Daoy (cell line): ENCODE measurements around the gene EBF3. TPM values are rescaled to one million over a fixed set of nuclear protein-coding genes. Genes with fewer than 3 reads are reported as not detected.
"Not testable (repeated sequence)": the region's sequence is repeated elsewhere in the genome, so short reads cannot be mapped to it uniquely, and the experiment has no call there.

Experiments used
- DNase-seq: peaks from one replicate; pipeline ENCODE4 v3.0.0-alpha.2; 2015; ENCODE audit warnings: low read depth
- total RNA-seq: library from RNA; depleted of rRNA; stranded (reverse); fragments of >200 nt; shearing (Covaris generic); gene quantifications from 2 replicates; pipeline ENCODE4 v1.2.3, GENCODE V29; 2014

The EBF3 gene
- total RNA-seq, 1 experiment from 2014 or later: 3.4 TPM

GRCh38 chr10:129929343-129930292 lies 34.5 kb downstream of the EBF3 start:
- DNase-seq: no peak

- DNase-seq: no peak
These were observed 36.5 kb downstream of the EBF3 start for GRCh38 chr10:129927351-129928120.

DNA sequence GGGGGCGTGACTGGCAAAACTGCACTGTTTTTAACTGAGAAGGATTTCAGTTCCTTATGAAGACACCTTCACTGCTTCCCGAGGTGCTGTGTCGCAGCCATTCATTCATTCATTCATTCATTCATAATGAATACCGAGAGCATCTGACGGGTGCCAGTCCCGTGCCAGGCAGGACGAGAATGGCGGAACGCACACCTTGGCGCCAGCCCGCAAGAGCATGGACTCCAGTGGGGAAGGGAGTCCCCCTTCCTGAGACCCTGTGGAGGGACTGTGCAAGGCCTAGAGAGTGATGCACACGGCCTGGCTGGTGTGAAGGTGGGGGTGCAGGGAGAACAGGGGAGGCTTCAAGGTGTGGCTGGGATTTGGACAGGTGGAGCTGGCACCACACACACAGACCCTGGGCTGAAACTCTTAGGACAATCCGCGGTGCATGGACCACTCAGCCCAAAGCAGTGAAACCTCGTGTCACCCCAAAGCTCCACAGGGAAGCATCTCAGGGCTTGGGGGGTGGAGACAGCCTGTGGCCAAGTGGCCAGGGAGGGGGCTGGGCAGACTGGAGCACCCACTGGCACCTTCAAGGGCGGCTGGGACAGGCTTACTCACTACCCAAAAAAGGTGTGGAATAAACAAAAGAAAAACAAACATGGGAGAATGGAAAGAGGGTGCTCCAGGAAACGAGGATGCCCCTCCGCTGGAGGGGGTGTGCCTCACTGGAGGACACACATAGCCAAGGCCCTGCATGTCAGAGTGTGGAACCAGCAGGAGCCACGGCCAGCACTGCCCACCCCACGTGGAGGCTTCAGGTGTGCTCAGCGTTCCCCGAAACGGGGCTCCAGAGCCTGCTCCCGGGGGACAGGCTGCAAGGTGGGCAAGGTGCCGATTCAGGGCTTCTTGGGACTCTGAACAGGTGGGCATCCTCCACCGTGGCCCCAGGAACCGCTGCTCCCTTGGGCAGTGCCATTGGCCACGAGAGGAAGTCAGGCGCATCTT lies 37.7 kb downstream of the EBF3 start:
- no peak for DNase-seq

- DNase-seq: no peak
These were observed 39.5 kb downstream of the EBF3 start for GRCh38 chr10:129924375-129925085.

DNA sequence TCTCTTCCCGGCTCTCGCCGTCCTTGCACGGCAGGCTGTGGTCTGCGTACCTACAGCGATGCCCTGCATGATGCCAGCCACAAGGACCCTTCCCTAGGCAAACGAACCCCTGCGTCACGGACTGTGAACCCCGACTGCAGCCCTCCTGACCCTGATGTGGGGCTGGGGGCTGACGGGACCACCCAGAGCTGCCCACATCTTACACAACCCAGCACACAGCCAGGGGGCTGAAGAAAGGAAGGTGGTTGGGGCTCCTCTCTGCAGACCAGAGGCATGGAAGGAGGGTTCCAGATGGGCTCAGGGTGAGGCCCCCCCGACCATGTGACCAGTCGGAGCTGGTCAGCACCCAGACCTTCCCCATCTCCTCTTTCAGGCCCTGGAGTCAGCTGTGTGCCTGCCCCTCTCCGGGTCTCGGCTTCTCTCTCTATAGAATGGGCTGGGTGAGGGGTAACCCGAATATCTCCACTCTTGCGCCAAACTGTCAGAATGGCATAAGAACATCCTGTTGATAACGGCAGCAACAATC lies 41.4 kb downstream of the EBF3 start:
- no peak for DNase-seq

DNA sequence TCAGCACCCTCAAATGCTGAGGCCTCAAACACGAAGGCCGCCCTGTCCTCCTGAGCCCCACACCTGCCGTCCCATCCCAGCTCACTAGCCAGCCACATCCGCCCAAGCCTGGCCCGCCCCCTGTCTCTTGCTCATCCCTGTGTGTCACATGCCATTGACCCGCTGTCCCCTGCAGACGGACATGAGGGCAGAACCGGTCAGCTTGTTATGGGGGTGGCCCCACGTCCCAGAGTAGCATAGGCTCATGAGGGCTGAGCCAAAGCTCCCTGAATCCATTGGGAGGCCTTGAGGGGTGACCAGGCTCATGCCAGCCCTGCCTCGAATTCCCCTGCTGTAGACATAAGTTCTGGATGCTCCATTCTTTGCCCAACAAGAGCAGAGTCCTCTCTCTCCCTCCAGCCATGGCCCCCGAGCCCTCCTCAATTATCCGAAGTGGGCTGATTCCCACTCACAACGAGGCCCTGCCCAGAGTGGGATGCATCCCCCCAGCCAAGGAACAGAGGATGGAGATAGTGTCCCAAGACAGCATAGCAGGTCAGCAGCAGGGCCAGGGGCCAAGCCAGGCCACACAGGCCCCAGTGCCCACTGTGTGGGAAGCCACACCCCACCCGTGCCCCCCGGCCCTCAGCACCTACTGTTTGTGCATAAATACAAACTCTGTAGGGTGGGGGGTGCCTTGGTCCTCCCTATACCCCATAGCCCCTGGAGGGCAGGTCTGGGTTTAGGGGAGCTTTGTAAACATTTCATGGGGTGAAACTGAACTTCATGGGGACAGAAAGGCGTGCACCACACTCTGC lies 42.1 kb downstream of the EBF3 start:
- DNase-seq: no peak

- DNase-seq: no peak
These were observed 42.9 kb downstream of the EBF3 start for GRCh38 chr10:129921065-129921670.

- DNase-seq: not testable (repeated sequence)
These were observed 43.9 kb downstream of the EBF3 start for GRCh38 chr10:129920187-129920586.

DNA sequence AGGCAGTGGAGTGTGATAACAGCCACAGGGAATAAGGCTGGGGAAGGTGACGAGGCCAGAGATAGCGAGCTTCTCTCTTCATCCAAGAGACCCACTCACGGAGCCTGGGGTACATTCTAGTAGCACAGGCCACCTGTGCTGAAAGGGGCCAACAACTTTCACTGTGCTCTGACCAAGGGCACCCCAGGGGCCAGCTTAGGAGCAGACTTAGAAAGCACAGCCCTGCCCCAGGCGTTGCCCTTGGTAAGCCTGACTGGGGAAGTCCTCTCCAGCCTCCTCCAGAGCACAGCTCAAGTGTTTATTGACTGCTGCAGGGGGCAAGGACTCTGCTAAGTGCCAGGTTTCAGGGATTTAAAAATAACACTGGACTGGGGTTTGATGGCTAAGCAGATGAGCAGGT lies 44.7 kb downstream of the EBF3 start:
- DNase-seq: no peak

- DNase-seq: no peak
These were observed 45.2 kb downstream of the EBF3 start for GRCh38 chr10:129918836-129919235.

DNA sequence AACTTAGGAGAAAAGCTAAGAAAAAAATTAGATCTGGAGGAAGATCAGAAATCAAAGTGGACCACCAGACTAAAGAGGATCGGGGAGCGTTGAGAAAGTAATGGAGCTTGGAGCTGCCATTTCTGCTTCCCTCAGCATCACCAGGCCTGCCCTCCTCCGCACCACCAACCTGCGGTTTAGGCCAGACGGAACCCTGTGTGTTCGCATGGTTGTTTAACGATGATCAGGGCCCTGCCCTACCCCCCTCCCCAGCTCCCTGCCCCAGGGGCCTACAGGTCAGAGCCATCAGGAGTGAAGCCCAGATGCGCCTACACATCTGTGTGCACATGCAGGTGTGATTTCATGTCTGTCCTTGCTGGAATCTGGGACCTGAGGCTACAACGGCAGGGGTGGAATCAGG lies 45.7 kb downstream of the EBF3 start:
- no peak for DNase-seq

GRCh38 chr10:129917936-129918335 lies 46.1 kb downstream of the EBF3 start:
- no peak for DNase-seq

DNA sequence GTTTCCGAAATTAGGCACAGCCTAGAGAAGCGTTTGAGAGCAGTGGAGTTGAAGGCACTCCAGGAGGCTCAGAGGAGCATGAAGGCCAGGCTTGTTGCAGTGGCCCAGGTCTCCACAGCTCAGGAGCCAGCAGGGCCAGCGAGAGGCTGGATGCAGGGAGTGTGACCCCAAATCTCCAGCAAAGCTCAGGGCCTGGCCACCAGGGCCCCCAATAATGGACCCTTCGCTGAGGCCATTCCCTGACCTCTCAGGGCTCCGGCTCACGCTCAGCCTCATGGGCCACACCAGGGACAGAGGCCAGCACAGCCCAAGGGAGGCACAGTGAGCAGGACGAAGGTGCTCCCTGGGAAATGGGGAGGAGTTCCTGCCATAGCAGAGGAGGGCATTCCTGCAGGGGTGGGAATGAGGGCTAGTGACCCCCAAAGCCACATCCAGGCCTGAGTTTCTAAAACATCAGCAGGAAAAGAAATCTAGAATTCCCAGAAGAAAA lies 47.5 kb downstream of the EBF3 start:
- DNase-seq: no peak

- DNase-seq: no peak
These were observed 48.3 kb downstream of the EBF3 start for GRCh38 chr10:129915526-129916378.

DNA sequence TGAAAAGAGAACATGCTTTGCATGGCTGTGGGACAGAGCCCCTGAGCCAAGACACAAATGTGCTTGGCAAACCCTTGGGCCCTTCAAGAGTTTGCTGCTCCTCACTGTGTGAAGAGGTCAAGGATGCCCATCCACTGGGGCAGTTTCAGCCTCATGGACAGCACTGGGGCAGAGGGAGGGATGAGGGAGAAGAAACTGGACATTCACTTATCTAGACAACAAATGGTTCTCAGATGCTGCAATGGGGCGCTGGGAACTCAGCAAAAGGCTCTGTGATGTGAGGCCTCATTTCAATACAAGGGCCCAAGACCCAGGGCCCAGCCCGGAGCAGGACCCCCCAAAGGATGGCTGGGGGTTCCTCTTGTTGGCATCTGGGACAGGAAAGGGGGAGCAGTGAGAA lies 49.1 kb downstream of the EBF3 start:
- DNase-seq: no peak

- no peak for DNase-seq
These were observed 49.8 kb downstream of the EBF3 start for GRCh38 chr10:129914153-129914855.

DNA sequence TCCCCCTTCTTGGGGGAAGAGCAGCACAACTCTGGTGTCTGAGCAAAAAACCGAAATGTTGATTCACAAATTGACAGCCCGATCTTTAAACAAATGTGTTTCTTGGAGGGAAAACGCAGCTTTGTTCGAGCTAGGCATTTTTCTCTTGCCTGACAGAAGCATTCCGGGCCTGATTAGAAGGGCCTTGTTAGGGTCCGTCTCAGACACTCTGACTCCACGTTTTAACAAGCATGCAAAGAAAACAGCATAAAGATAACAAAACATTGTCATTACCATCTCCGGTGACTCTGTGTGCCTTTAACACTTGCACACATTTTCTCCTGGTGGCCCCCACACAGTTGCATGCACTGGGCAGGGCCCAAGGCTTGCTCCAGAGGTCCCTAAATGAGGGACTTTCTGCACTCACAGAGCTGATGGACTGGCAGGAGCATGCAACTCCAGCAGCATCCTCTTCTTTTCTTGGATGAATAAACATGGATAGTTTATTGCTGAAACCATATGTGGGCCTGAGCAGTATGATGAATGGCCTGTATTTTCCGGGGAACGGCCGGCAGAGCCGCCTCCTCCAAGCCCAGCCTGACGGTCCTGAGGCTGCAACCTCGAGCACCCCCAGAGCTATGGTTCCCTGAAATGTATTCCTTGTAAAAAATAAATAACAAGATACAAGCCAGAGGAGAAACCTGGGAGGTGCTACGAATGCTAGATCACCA lies 50.9 kb downstream of the EBF3 start:
- no peak for DNase-seq
